ENCODE measurements around the gene OR5AU1.
A peak's percentile ranks its signal among the peaks of the same experiment; 100 is the strongest.

The OR5AU1 gene

DNA sequence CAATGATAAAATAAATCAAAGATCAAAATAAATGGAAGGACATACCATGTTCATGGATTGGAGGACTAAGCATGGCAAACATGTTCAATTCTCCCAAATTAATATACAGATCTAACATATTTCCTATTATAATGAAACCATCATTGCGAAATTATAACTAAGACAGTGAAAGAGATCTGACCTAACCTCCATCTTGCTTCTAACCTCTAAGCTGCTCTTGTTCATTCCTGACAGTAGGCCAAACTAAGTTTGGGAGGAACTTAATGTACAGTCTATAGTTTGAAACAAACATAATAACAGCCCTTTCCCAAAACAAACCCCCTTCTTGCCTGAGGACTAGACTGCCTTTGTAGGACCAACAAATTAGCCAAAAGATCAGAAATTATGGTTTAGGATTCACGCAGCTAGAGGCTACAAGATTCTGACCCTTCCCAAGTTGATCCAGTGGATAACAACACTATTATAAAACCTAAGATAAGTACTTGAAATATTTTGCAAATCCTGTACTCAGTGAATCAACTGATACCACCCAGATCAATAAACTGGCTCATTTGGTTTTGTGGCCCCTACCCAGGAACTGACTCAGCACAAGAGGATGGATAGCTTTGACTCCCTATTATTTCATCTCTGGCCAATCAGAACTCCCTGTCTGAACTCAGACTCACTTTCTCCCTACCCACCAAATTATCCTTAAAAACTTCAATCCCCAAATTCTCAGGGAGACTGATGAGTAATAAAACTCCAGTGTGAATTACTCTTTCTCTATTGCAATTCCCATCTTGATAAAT is 41.7 kb upstream of the OR5AU1 start:
- Histone ChIP-seq H3K36me3 (ENCODE audit: control insufficient read depth, insufficient read depth, low read length) (no peaks in the 10 kb centered on the region), H3K79me2 (no peaks in the 10 kb centered on the region), H3K9me3 (ENCODE audit: control insufficient read depth, low read length) (no peaks in the 10 kb centered on the region), H2AFZ (no peak overlapping the region), H3K4me2 (ENCODE audit: low read length) (no peak overlapping the region), H3K4me3 (ENCODE audit: low read depth, low read length) (no peak overlapping the region), H3K9ac (no peak overlapping the region), H3K27me3 (ENCODE audit: control insufficient read depth, insufficient read depth, low read length) (no peaks in the 10 kb centered on the region), H3K27ac (no peak overlapping the region), H3K4me1 (no peaks in the 10 kb centered on the region)
- TF ChIP-seq, protein P1, sequence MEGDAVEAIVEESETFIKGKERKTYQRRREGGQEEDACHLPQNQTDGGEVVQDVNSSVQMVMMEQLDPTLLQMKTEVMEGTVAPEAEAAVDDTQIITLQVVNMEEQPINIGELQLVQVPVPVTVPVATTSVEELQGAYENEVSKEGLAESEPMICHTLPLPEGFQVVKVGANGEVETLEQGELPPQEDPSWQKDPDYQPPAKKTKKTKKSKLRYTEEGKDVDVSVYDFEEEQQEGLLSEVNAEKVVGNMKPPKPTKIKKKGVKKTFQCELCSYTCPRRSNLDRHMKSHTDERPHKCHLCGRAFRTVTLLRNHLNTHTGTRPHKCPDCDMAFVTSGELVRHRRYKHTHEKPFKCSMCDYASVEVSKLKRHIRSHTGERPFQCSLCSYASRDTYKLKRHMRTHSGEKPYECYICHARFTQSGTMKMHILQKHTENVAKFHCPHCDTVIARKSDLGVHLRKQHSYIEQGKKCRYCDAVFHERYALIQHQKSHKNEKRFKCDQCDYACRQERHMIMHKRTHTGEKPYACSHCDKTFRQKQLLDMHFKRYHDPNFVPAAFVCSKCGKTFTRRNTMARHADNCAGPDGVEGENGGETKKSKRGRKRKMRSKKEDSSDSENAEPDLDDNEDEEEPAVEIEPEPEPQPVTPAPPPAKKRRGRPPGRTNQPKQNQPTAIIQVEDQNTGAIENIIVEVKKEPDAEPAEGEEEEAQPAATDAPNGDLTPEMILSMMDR (IDR thresholded peaks at IDR 0.05) = no peak

DNA sequence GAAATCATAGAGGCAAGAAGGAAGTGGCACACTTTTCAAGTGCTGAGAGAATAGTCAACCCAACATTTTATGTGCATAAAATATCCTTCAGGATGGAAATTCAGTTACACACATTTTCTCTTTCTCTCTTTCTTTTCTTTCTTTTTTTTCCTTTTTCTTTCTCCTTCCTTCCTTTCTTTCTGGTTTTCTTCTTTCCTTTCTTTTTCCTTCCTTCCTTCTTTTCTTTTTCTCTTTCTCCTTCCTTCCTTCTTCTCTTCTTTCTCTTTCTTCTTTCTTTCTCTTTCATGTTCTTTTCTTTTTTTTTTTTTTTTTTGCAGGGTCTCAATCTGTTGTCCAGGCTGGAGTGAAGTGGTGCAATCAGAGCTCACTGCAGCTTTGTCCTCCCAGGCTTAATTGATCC is 38.7 kb upstream of the OR5AU1 start:
- Histone ChIP-seq H3K79me2 (no peaks in the 10 kb centered on the region), H3K4me2 (ENCODE audit: low read length) (no peak overlapping the region), H3K9me3 (ENCODE audit: control insufficient read depth, low read length) (no peaks in the 10 kb centered on the region), H2AFZ (no peak overlapping the region), H3K27me3 (ENCODE audit: control insufficient read depth, insufficient read depth, low read length) (no peaks in the 10 kb centered on the region), H3K27ac (no peak overlapping the region), H3K4me3 (ENCODE audit: low read depth, low read length) (no peak overlapping the region), H3K4me1 (no peaks in the 10 kb centered on the region), H3K9ac (no peak overlapping the region), H3K36me3 (ENCODE audit: control insufficient read depth, insufficient read depth, low read length) (no peaks in the 10 kb centered on the region)
- TF ChIP-seq, protein P1 (IDR thresholded peaks at IDR 0.05) = no peak

GRCh38 chr14:21192875-21193535 is 37.1 kb upstream of the OR5AU1 start:
- no peak overlapping the region for H3K9ac ChIP-seq
- H3K9me3 ChIP-seq (ENCODE audit: control insufficient read depth, low read length) = no peaks in the 10 kb centered on the region
- no peak overlapping the region for H3K27ac ChIP-seq
- no peaks in the 10 kb centered on the region for H3K27me3 ChIP-seq (ENCODE audit: control insufficient read depth, insufficient read depth, low read length)
- H2AFZ ChIP-seq = no peak overlapping the region
- H3K4me1 ChIP-seq = no peaks in the 10 kb centered on the region
- H3K4me2 ChIP-seq (ENCODE audit: low read length) = no peak overlapping the region
- TF ChIP-seq, protein P1 (IDR thresholded peaks at IDR 0.05) = no peak
- H3K4me3 ChIP-seq (ENCODE audit: low read depth, low read length) = no peak overlapping the region
- H3K36me3 ChIP-seq (ENCODE audit: control insufficient read depth, insufficient read depth, low read length) = no peaks in the 10 kb centered on the region
- H3K79me2 ChIP-seq = no peaks in the 10 kb centered on the region

DNA sequence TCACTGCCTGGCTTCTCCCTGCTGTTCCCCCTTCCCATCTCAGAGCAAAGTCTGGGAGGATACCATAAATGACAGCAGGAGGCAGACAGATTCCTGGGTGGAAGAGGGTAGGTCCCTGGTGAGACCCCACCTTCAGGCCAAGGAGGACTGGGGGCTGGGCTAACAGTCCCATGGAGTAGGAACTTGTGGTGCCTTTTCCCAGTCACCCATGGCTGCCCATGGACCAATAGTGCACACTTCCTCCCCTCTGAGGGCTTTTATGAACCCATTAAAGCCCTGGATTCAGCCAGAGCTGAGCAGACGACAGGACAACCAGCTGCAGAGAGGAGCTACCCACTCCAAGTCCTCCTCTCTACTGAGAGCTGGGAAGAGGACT is 36.6 kb upstream of the OR5AU1 start:
- peak overlapping the region; percentile 54 for H3K4me2 ChIP-seq (ENCODE audit: low read length)
- H3K9ac ChIP-seq = no peak overlapping the region
- no peaks in the 10 kb centered on the region for H3K4me1 ChIP-seq
- H3K27ac ChIP-seq = no peak overlapping the region
- H3K4me3 ChIP-seq (ENCODE audit: low read depth, low read length) = no peak overlapping the region
- no peaks in the 10 kb centered on the region for H3K36me3 ChIP-seq (ENCODE audit: control insufficient read depth, insufficient read depth, low read length)
- H3K9me3 ChIP-seq (ENCODE audit: control insufficient read depth, low read length) = no peaks in the 10 kb centered on the region
- TF ChIP-seq, protein P1 (IDR thresholded peaks at IDR 0.05) = no peak
- no peaks in the 10 kb centered on the region for H3K27me3 ChIP-seq (ENCODE audit: control insufficient read depth, insufficient read depth, low read length)
- H3K79me2 ChIP-seq = no peaks in the 10 kb centered on the region
- H2AFZ ChIP-seq = peak overlapping the region; percentile 57

All from parathyroid adenoma (tissue), 2 donors.